DOHH2 (cell line): ENCODE data around the gene CPLANE2.

Source experiments
- EZH2phosphoT487 ChIP-seq: fragments of 200-600 bp; sonication (generic); IDR thresholded peaks from 2 replicates; pipeline ENCODE4 v1.6.1; 2017; ENCODE audit warnings: borderline replicate concordance, mild to moderate bottlenecking, antibody characterized with exemption, low read length, moderate library complexity, mixed read lengths
- TF ChIP-seq, protein P1 (sequence below): fragments of 200-600 bp; sonication (generic); IDR thresholded peaks from one replicate; pipeline ENCODE4 v1.5.1; 2014; ENCODE audit warnings: antibody characterized with exemption, mild to moderate bottlenecking, low read depth, low read length; ENCODE audit not compliant: poor library complexity, severe bottlenecking

DNA sequence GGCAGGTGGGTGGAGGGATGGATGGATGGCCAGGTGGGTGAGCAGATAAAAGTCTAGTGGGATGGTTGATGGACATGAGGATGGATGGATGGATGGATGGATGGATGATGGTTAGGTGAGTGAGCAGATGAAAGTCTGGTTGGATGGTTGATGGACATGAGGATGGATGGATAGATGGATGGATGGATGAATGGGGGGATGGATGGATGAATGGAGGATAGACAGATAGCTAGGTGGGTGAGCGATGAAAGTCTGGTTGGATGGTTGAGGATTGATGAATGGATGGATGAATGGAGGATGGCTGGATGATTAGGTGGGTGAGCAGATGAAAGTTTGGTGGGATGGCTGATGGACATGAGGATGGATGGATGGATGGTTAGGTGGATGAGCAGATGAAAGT, 15.5 kb downstream of the CPLANE2 start:
- TF ChIP-seq, protein P1, sequence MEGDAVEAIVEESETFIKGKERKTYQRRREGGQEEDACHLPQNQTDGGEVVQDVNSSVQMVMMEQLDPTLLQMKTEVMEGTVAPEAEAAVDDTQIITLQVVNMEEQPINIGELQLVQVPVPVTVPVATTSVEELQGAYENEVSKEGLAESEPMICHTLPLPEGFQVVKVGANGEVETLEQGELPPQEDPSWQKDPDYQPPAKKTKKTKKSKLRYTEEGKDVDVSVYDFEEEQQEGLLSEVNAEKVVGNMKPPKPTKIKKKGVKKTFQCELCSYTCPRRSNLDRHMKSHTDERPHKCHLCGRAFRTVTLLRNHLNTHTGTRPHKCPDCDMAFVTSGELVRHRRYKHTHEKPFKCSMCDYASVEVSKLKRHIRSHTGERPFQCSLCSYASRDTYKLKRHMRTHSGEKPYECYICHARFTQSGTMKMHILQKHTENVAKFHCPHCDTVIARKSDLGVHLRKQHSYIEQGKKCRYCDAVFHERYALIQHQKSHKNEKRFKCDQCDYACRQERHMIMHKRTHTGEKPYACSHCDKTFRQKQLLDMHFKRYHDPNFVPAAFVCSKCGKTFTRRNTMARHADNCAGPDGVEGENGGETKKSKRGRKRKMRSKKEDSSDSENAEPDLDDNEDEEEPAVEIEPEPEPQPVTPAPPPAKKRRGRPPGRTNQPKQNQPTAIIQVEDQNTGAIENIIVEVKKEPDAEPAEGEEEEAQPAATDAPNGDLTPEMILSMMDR, result no peak
- no peak for TF ChIP-seq EZH2phosphoT487
